H9 (cell line): ENCODE results near the gene OLR1. TPM values are rescaled to one million over a fixed set of nuclear protein-coding genes. Genes with fewer than 3 reads are reported as not detected.

ENCODE experiments used
- DNase-seq: peaks from one replicate; pipeline ENCODE4 v3.0.0-alpha.2; 2017
- H2AFZ ChIP-seq: one replicate; pipeline ENCODE4 v1.6.1; 2013; ENCODE audit warnings: mild to moderate bottlenecking, low read length, control low read depth, moderate library complexity
- H2AK5ac ChIP-seq: 2 replicates; pipeline ENCODE4 v1.6.1; 2013; ENCODE audit warnings: low read length, control low read depth, mixed read lengths; ENCODE audit not compliant: insufficient read length
- H2BK120ac ChIP-seq: one replicate; pipeline ENCODE4 v1.6.1; 2013; ENCODE audit warnings: low read depth, mild to moderate bottlenecking, low read length, control low read depth, inconsistent platforms; ENCODE audit not compliant: poor library complexity, severe bottlenecking
- H2BK12ac ChIP-seq: 2 replicates; pipeline ENCODE4 v1.6.1; 2013; ENCODE audit warnings: low read length, control low read depth, mixed read lengths, low read depth; ENCODE audit not compliant: insufficient read length
- H2BK15ac ChIP-seq: 2 replicates; pipeline ENCODE4 v1.6.1; 2013; ENCODE audit warnings: low read depth, low read length, control low read depth
- H2BK20ac ChIP-seq: one replicate; pipeline ENCODE4 v1.6.1; 2013; ENCODE audit warnings: low read depth, mild to moderate bottlenecking, low read length, control low read depth, inconsistent platforms; ENCODE audit not compliant: poor library complexity, severe bottlenecking
- H2BK5ac ChIP-seq: 2 replicates; pipeline ENCODE4 v1.6.1; 2013; ENCODE audit warnings: low read length, control low read depth, mixed read lengths; ENCODE audit not compliant: insufficient read length
- H3K14ac ChIP-seq: 2 replicates; pipeline ENCODE4 v1.6.1; 2013; ENCODE audit warnings: low read length, control low read depth; ENCODE audit not compliant: insufficient read depth
- H3K18ac ChIP-seq: 2 replicates; pipeline ENCODE4 v1.6.1; 2013; ENCODE audit warnings: low read depth, mild to moderate bottlenecking, mixed read lengths, low read length, control low read depth; ENCODE audit not compliant: insufficient read length
- H3K23ac ChIP-seq: 2 replicates; pipeline ENCODE4 v1.6.1; 2013; ENCODE audit warnings: low read length, control low read depth, mixed read lengths, low read depth; ENCODE audit not compliant: insufficient read length
- H3K23me2 ChIP-seq: 2 replicates; pipeline ENCODE4 v1.6.1; 2013; ENCODE audit warnings: low read depth, mild to moderate bottlenecking, mixed read lengths, low read length, control low read depth; ENCODE audit not compliant: insufficient read length, poor library complexity, severe bottlenecking
- H3K27ac ChIP-seq: 2 replicates; pipeline ENCODE4 v1.5.1; 2013; ENCODE audit warnings: low read length, control low read depth, mixed read lengths, low read depth; ENCODE audit not compliant: insufficient read length
- H3K27me3 ChIP-seq: 2 replicates; pipeline ENCODE4 v1.6.1; 2013; ENCODE audit warnings: low read length, control low read depth, inconsistent platforms; ENCODE audit not compliant: insufficient read depth
- H3K4ac ChIP-seq: 2 replicates; pipeline ENCODE4 v1.6.1; 2013; ENCODE audit warnings: low read depth, mild to moderate bottlenecking, control low read depth, inconsistent platforms, low read length, moderate library complexity
- H3K4me1 ChIP-seq: 2 replicates; pipeline ENCODE4 v1.6.1; 2013; ENCODE audit warnings: low read length, control low read depth, inconsistent platforms; ENCODE audit not compliant: insufficient read depth
- H3K4me2 ChIP-seq: 2 replicates; pipeline ENCODE4 v1.6.1; 2013; ENCODE audit warnings: low read length, control low read depth, mixed read lengths; ENCODE audit not compliant: insufficient read length, insufficient read depth
- H3K56ac ChIP-seq: 2 replicates; pipeline ENCODE4 v1.6.1; 2013; ENCODE audit warnings: low read depth, mild to moderate bottlenecking, mixed read lengths, low read length, control low read depth; ENCODE audit not compliant: insufficient read length
- H3K79me1 ChIP-seq: 2 replicates; pipeline ENCODE4 v1.6.1; 2013; ENCODE audit warnings: low read depth, mild to moderate bottlenecking, moderate library complexity, low read length, control low read depth, inconsistent platforms; ENCODE audit not compliant: insufficient read depth, poor library complexity, severe bottlenecking
- H3K79me2 ChIP-seq: 2 replicates; pipeline ENCODE4 v1.6.1; 2013; ENCODE audit warnings: low read length, control low read depth, inconsistent platforms; ENCODE audit not compliant: insufficient read depth
- H3K9ac ChIP-seq: 2 replicates; pipeline ENCODE4 v1.6.1; 2013; ENCODE audit warnings: low read length, control low read depth, mixed read lengths; ENCODE audit not compliant: insufficient read length; ENCODE audit errors: extremely low read depth
- H3K9me3 ChIP-seq: one replicate; pipeline ENCODE4 v1.6.1; 2013; ENCODE audit warnings: low read depth, low read length, inconsistent platforms; ENCODE audit not compliant: control insufficient read depth
- H3T11ph ChIP-seq: one replicate; pipeline ENCODE4 v1.6.1; 2013; ENCODE audit warnings: mild to moderate bottlenecking, low read length, control low read depth, inconsistent platforms
- H4K20me1 ChIP-seq: one replicate; pipeline ENCODE4 v1.6.1; 2013; ENCODE audit not compliant: control insufficient read depth, insufficient read length, insufficient read depth
- H4K5ac ChIP-seq: 2 replicates; pipeline ENCODE4 v1.6.1; 2013; ENCODE audit warnings: low read depth, mild to moderate bottlenecking, mixed read lengths, low read length, control low read depth; ENCODE audit not compliant: insufficient read length
- H4K8ac ChIP-seq: replicated peaks from 2 replicates; pipeline ENCODE4 v1.6.1; 2013; ENCODE audit warnings: low read length, control low read depth, mixed read lengths, low read depth; ENCODE audit not compliant: insufficient read length
- H4K91ac ChIP-seq: 2 replicates; pipeline ENCODE4 v1.6.1; 2013; ENCODE audit warnings: low read depth, mild to moderate bottlenecking, moderate library complexity, mixed read lengths, low read length, control low read depth; ENCODE audit not compliant: insufficient read length
- H3K27ac Mint-ChIP-seq, 3 experiments: 2 replicates in 2 of 3; 3 replicates in 1 of 3; pipeline ENCODE4 v1.8.0; 2020 to 2021; ENCODE audit warnings: mixed read lengths in 3 of 3, mild to moderate bottlenecking in 1 of 3, moderate library complexity in 1 of 3
- H3K27me3 Mint-ChIP-seq: 2 replicates; pipeline ENCODE4 v1.8.0; 2021; ENCODE audit warnings: low read depth, mild to moderate bottlenecking, moderate library complexity, mixed read lengths
- H3K36me3 Mint-ChIP-seq, 3 experiments: 2 replicates in 2 of 3; 3 replicates in 1 of 3; pipeline ENCODE4 v1.8.0; 2020 to 2021; ENCODE audit warnings: low read depth in 3 of 3, mixed read lengths in 3 of 3; ENCODE audit not compliant: insufficient read depth in 1 of 3
- H3K4me1 Mint-ChIP-seq, 2 experiments: 2 replicates each; pipeline ENCODE4 v1.8.0; 2020; ENCODE audit warnings: mixed read lengths in 2 of 2
- H3K4me3 Mint-ChIP-seq, 2 experiments: 2 replicates in 1 of 2; 3 replicates in 1 of 2; pipeline ENCODE4 v1.8.0; 2020 to 2021; ENCODE audit warnings: mild to moderate bottlenecking in 2 of 2, mixed read lengths in 2 of 2, moderate library complexity in 1 of 2
- H3K9me3 Mint-ChIP-seq, 2 experiments: 2 replicates in 1 of 2; 3 replicates in 1 of 2; pipeline ENCODE4 v1.8.0; 2020; ENCODE audit warnings: mild to moderate bottlenecking in 2 of 2, mixed read lengths in 2 of 2, moderate library complexity in 1 of 2
- CTCF ChIP-seq: fragments of 200-600 bp; sonication (generic); conservative IDR thresholded peaks from 3 replicates; pipeline ENCODE4 v1.8.0; 2021; ENCODE audit warnings: antibody characterized with exemption, mild to moderate bottlenecking
- WGBS: extraction: QIAGEN DNeasy Blood & Tissue Kit; methylation state at CpG from one replicate; pipeline ENCODE4 v1.1.7; 2013; ENCODE audit warnings: missing lambda C conversion rate, low lambda C conversion rate, mixed read lengths; ENCODE audit not compliant: insufficient read length; ENCODE audit errors: extremely low coverage; 5-methylcytosine and 5-hydroxymethylcytosine counted together
- total RNA-seq: library from RNA; stranded (reverse); gene quantifications from 2 replicates; pipeline ENCODE4 v1.2.1, GENCODE V29; 2021

The OLR1 gene
- total RNA-seq, 1 experiment from 2014 or later, result not detected

DNA sequence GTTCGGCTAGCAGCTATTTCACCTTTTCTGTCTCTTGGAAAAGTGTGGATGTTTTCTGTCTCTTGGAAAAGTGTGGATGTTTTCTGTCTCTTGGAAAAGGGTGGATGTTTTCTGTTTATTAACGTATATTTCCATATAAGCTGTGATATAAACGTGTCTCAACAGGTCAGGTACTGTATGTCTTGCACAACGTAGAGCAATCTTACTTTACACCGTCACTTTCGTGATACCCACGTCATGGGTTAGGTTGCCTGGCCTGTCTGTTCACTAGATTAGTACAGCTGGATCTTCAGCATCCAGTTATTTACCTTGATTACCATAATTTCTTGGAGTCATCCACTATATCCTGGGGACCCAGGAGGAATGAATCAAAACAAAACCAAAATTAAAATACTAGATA, 56.0 kb downstream of the OLR1 start:
- Mint-ChIP-seq H3K4me1 (no peaks in the 10 kb centered on the region), H3K9me3 (peaks cover 5% of the 10 kb centered on the region in 2 experiments; a peak in 4 of 5 replicates), H3K36me3 (peaks cover 0 to 13% (median 1%) of the 10 kb centered on the region in 3 experiments; a peak in 4 of 7 replicates), H3K4me3 (no peak overlapping the region), H3K27me3 (peaks cover 3% of the 10 kb centered on the region; the same call in 1 of the 2 replicates), H3K27ac (no peak overlapping the region)
- Histone ChIP-seq H4K20me1 (no peaks in the 10 kb centered on the region), H2BK12ac (no peak overlapping the region), H3K4ac (no peak overlapping the region), H4K8ac (no peak overlapping the region), H3K14ac (no peak overlapping the region), H4K91ac (no peak overlapping the region), H3T11ph (no peak overlapping the region), H3K79me2 (no peaks in the 10 kb centered on the region), H2BK15ac (no peak overlapping the region), H2BK120ac (no peak overlapping the region), H3K56ac (no peak overlapping the region), H3K79me1 (no peaks in the 10 kb centered on the region), H2BK5ac (no peak overlapping the region), H3K9ac (no peak overlapping the region), H3K18ac (no peak overlapping the region), H3K27me3 (no peaks in the 10 kb centered on the region), H2AK5ac (no peak overlapping the region), H3K23ac (no peak overlapping the region), H2AFZ (no peak overlapping the region), H3K4me1 (no peaks in the 10 kb centered on the region), H2BK20ac (no peak overlapping the region), H3K4me2 (no peak overlapping the region), H3K27ac (no peak overlapping the region), H4K5ac (no peak overlapping the region), H3K23me2 (no peaks in the 10 kb centered on the region), H3K9me3 (no peaks in the 10 kb centered on the region)
- no peak for TF ChIP-seq CTCF
- no CpG with 5 or more reads among the region's 7 CpGs for WGBS
- no peak for DNase-seq
